Stimulated activated CD4-positive, alpha-beta T cell treated with anti-CD3 and anti-CD28 coated beads, Interleukin-15, amount 100 ng/mL, for 24 hours (primary cell): Measurements from ENCODE around the gene GOSR2.

ENCODE experiments used
- DNase-seq: peaks from one replicate; pipeline ENCODE4 v3.0.0-alpha.2; 2020

Gene GOSR2

DNA sequence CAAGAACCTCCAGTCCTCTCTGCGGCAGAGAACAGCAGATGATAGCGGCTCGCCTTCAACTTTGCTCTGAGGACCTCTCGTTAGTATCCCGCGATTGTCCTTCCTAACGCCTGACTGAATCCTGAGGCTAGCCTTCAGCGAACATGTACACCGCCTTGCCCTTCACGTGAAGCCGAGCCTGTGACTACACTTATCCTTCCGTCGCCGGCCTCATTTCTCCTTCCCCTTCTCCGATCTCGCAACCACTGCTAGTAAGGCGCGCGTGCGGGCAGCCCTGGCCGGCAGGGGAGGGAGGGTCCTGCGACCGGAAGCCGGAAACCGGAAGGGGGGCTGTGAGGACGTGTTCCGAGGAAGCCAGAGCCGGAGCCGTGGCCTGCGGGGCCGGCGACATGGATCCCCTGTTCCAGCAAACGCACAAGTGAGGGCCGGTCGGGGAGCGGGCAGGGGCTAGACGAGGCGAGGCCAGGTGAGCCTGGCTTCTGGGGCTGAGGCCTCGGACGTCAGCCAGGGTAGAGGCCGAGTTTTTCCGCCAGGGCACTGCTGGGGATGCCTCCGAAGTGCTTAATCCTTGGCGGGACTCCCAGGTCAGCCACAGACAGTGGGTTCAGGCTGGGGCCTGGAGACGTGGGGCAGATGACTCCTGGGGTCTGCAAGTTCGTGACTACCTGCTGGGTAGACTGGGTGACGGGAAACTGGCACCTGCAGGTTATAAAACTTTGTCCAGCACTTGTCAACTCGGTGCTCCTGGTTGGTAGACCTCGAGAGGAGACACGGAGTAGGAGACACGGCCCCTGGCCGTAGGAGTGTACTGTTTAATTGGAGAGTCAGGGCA is at the start of gene GOSR2:
GOSR2 (plus strand) TSS at position 357 of the 832 bp plus-strand sequence; CDS start at position 390, 33 bp downstream.
- peak; percentile 94 for DNase-seq

DNA sequence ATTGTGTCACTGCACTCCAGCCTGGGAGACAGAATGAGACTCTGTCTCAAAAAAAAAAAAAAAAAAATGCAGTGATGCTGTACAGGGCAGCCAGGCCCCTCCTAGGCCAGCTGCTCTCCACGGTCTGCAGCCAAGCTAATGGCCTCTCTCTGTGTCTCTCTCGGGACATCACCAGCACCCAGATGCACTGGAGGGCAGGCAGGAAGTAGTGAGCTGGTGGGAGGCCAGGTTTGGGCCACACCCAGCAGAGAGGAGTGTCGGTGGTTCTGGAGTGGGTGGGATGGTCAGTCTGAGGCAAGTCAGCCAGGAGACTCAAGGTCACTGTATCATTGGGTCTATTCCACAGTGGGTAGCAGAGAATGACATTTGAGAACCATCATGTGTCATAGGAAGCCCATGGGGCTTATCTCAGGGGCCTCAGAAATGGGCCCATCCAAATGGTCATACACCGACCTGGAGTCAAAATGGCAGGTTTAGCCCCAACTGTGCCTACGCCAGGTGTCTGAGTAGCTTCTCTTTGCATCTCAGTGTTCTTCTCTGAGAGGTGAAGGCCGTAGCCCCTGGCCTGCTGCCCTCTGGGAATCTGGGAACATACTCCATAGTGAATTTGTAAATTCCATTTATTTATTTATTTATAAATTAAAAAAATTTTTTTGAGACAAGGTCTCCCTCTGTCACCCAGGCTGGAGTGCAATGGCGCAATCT is 48.9 kb upstream of the GOSR2 start:
- DNase-seq: no peak

GRCh38 chr17:46874906-46875305 is 48.1 kb upstream of the GOSR2 start:
- DNase-seq: no peak

GRCh38 chr17:46875849-46876352 is 47.1 kb upstream of the GOSR2 start:
- DNase-seq: no peak

- DNase-seq: peak; percentile 13
Observed at GRCh38 chr17:46876353-46876887, 46.5 kb upstream of the GOSR2 start.

- no peak for DNase-seq
Observed at GRCh38 chr17:46876926-46877325, 46.0 kb upstream of the GOSR2 start.

DNA sequence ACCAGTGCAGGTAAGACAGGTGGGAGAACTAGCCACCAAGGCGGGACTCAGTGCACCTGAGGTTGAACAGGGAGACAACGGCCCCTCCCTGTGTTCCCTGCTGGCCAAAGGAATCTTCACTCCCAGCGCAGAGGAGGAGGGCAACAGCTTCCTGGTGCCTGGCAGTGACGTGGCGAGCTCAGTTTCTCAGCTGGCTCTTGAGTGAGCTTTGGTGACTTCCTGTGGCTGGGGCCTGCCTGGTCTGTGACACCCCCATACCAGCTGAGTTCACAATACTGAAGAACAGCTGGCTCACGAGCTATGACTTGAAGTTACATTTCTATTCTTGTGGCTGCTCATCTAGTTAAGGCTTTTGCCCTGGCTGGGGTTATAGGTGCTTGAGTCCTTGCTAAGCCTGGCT is 45.5 kb upstream of the GOSR2 start:
- peak; percentile 15 for DNase-seq

DNA sequence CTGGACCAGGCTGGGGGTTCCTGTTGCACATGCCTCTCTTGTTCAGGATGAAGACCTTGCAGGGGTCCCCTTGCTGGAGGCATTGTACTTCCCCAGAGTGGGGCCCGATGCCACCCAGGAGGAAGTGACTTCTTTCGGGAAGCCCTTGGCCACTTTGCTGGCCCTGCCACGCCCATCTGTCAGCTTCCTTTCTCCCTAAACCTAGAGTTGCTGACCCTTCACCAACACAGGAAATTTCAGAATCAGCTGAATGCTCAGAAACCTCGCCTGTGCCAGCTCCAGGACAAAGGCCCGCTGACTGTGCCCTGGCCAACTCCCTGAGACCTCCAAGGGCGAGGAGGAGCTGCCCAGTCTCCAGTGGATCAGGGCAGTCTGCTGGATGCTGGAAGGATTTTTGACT is 44.9 kb upstream of the GOSR2 start:
- DNase-seq: no peak

- DNase-seq: no peak
Observed at GRCh38 chr17:46879101-46879500, 43.9 kb upstream of the GOSR2 start.

- DNase-seq: no peak
Observed at GRCh38 chr17:46881015-46881414, 41.9 kb upstream of the GOSR2 start.

DNA sequence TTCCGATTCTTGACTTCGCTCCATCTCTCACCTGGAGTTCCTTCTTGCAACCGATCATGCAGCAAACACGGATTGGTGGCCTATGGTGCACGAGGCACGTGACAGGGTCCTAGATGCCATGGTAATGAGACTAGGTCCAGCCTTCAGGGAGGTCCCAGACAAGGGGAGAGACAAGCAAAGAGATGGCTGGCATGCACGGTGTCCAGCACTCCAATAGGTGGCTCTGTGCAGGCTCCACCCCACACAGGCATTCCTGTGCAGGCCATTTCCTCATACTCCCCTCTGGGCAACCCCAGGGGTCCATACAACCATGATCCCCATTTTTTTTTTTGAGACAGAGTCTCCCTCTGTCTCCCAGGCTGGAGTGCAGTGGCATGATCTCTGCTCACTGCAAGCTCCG is 40.3 kb upstream of the GOSR2 start:
- no peak for DNase-seq

- DNase-seq: no peak
Observed at GRCh38 chr17:46883871-46884520, 39.0 kb upstream of the GOSR2 start.

DNA sequence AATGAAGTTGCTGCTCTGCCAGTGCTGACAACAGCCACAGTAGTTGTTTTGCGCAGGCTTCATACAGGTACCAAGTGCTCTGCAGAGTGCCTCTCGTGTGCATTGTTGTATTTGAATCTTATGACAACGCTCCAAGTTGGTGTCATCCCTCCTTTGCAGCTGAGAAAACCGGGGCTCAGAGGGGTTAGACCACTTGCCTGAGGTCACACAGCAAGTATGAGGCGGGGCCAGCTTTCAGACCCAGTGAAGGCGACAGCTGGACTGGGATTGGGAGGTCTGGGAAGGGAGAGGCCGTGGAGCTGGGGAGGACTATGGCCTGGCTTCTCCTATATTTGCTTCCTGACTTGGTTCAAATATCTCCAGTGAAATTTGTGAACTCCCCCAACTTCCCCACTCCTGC is 38.4 kb upstream of the GOSR2 start:
- DNase-seq: no peak

GRCh38 chr17:46885415-46886309 is 37.3 kb upstream of the GOSR2 start:
- DNase-seq: no peak

DNA sequence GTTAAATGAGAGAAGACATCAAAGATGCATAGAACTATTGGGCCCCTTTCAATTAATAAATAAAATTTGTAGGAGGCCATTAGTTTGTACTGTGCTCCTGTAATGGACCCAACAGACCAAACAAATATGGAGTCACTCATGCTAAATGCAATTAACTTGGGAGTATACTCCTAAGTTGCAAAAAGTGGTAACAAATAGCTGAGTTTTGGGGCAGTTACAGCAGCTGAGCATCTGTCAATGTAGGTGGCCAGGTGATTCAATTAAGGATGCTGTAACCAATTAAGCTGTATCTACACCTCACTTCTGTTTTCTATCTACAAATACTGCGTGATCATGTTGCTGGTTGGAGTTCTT is 36.7 kb upstream of the GOSR2 start:
- no peak for DNase-seq

DNA sequence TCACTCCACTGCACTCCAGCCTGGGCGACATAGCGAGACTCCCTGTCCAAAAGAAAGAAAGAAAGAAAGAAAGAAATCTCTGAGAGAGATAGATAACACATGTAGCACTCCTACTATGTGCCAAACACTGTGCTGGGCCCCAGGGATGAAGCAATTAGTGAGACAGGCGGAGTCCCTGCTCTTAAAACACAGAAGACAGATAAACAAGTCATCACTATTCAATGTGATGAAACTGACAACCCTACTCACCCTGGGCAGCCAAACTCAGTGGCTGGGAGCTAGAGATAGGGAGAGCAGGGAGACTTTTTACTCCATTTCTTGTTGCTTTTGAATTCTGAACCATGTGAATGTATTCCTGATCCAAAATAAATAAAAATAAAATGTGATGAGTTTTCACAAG is 35.2 kb upstream of the GOSR2 start:
- DNase-seq: no peak

GRCh38 chr17:46888727-46889126 is 34.2 kb upstream of the GOSR2 start:
- no peak for DNase-seq

DNA sequence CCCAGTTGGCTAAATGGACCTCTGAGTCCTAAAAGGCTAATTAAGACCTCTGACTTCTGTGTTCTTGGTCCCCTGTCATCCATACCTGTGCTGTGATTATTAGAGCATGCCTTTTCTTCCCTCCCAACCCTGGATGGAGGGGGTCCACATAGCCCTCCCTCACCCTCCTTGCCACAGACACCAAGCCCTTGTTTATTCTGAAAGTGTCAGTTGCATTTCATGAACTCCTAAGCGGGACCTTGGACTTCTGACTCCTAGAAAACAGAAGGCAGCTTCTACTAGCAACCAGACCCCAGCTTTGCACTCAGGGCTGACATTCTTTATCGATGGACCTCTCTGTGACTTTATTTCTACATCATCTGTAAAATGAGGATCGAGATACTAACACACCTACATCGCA is 33.4 kb upstream of the GOSR2 start:
- DNase-seq: no peak

DNA sequence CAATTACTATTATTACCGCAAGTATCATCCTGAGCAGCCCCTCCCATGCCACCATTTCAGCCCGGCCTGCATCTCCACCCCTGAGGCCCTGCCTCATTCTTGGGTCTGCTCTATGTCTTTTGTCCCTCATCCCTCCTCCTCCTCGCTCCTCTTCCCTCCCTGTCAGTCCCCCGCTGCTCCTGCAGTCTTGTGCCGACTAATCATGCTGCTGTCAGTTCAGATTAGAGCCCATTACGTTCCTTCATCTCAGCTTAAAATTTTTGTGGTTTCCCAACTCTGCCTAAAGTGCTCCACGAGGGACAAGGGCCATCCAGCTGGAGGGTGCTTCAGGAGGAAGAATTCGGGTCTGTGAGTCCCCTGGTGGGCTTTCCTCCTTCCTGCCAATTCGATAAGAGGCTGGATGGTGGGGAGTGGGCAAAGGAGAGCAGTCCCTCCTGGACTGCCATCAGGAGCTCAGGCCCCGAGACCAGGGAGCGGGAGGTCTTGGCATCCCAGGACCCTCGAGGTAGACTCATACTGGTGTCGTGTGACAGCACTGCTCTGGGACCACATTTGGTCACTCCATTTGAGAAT is 32.9 kb upstream of the GOSR2 start:
- no peak for DNase-seq

- no peak for DNase-seq
Observed at GRCh38 chr17:46890638-46891037, 32.3 kb upstream of the GOSR2 start.

- no peak for DNase-seq
Observed at GRCh38 chr17:46892192-46892703, 30.7 kb upstream of the GOSR2 start.

- no peak for DNase-seq
Observed at GRCh38 chr17:46894024-46894423, 28.9 kb upstream of the GOSR2 start.
